ENCODE results near the gene TRPC3.

The TRPC3 gene

DNA sequence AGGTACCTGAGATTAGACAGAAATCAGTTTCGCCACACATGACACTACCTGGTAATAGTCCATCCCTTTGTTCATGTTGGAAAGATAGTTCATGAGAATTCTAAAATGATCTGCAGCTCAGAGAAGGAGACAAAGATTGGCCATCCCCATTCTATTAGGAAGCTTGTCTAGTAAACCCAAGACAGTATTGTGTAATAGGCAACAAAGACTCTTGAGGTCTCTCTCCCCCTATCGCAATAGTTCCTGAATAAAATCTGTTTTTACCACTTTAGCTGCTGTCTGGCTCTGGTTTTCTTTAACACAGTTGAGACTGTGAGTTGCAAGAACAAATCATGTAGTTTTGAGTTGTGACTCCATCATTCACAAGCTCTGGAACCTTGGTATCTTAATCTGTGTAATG is 66.7 kb downstream of the TRPC3 start:
- Histone ChIP-seq H3K9me2 (replicated peaks; ENCODE audit: insufficient read depth, low read length) (no peaks in the 10 kb centered on the region), H3K9ac (ENCODE audit: low read length) (no peak overlapping the region), H4K20me1 (ENCODE audit: low read depth, low read length) (no peaks in the 10 kb centered on the region), H3K9me3 (ENCODE audit: insufficient read depth, low read length) (no peaks in the 10 kb centered on the region), H3K27ac (ENCODE audit: low read depth, low read length) (no peak overlapping the region), H3K36me3 (ENCODE audit: low read length) (no peaks in the 10 kb centered on the region), H3F3A (ENCODE audit: insufficient read depth) (no peaks in the 10 kb centered on the region), H3K27me3 (ENCODE audit: low read length) (no peaks in the 10 kb centered on the region), H2AFZ (ENCODE audit: low read depth, low read length, severe bottlenecking) (no peak overlapping the region), H3K4me2 (ENCODE audit: low read depth, low read length, poor library complexity, severe bottlenecking) (no peak overlapping the region), H3K79me2 (ENCODE audit: insufficient read depth, low read length) (no peaks in the 10 kb centered on the region), H3K4me3 (ENCODE audit: insufficient read depth, low read length, poor library complexity, severe bottlenecking) (no peak overlapping the region)
- TF ChIP-seq CTCF (IDR thresholded peaks at IDR 0.05; ENCODE audit: insufficient read depth, low read length, poor library complexity, severe bottlenecking), result no peak
- no peak for TF ChIP-seq EZH2phosphoT487 (conservative IDR thresholded peaks at IDR 0.05; ENCODE audit: low read length)

DNA sequence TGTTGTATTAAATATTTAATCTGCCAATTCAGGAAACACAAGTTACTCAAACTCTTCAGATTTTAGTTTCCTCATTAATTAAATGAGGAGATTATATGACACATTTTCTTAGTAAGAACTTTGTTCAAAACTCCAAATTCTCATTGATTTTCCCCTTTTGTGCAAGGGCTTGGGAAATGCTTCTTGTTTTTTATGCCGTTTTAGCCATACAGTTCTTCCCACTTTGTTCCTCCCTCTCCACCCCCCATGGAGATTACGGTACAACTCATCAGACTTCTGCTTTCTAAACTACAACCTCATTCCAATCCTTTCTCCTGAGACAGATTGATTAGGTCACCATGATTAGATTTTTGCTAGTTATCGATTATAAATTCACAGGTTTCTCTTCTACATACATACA is 70.7 kb downstream of the TRPC3 start:
- H3K4me2 ChIP-seq (ENCODE audit: low read depth, low read length, poor library complexity, severe bottlenecking), result no peak overlapping the region
- H3K27ac ChIP-seq (ENCODE audit: low read depth, low read length), result no peak overlapping the region
- no peaks in the 10 kb centered on the region for H3K9me2 ChIP-seq (replicated peaks; ENCODE audit: insufficient read depth, low read length)

DNA sequence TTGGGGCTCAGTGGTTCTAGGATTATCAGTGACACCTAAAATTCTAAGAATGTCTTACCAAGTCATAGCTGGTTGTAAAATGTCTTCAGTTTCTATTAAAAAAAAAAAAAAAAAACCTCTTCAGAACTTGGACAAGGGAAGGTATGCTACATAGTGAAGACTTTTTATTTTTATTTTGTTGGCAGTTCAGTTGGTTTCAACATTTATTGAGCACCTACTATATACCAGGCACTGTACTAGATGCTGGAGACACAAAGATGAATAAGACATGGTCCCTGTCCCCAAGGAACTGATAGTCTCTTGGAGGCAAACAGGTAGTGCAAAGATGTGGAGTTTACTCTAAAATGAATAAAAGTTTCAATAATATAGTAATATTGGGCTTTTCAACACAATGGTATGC is 72.7 kb downstream of the TRPC3 start:
- H2AFZ ChIP-seq (ENCODE audit: low read depth, low read length, severe bottlenecking), result no peak overlapping the region
- no peaks in the 10 kb centered on the region for H3K79me2 ChIP-seq (ENCODE audit: insufficient read depth, low read length)
- H3K27ac ChIP-seq (ENCODE audit: low read depth, low read length), result no peak overlapping the region
- no peaks in the 10 kb centered on the region for H4K20me1 ChIP-seq (ENCODE audit: low read depth, low read length)
- no peaks in the 10 kb centered on the region for H3K27me3 ChIP-seq (ENCODE audit: low read length)
- H3K36me3 ChIP-seq (ENCODE audit: low read length), result no peaks in the 10 kb centered on the region
- TF ChIP-seq CTCF (IDR thresholded peaks at IDR 0.05; ENCODE audit: insufficient read depth, low read length, poor library complexity, severe bottlenecking) (no peak), EZH2phosphoT487 (conservative IDR thresholded peaks at IDR 0.05; ENCODE audit: low read length) (no peak)
- no peak overlapping the region for H3K9ac ChIP-seq (ENCODE audit: low read length)
- H3K4me2 ChIP-seq (ENCODE audit: low read depth, low read length, poor library complexity, severe bottlenecking), result no peak overlapping the region
- no peak overlapping the region for H3K4me3 ChIP-seq (ENCODE audit: insufficient read depth, low read length, poor library complexity, severe bottlenecking)
- H3K9me3 ChIP-seq (ENCODE audit: insufficient read depth, low read length), result no peaks in the 10 kb centered on the region
- H3F3A ChIP-seq (ENCODE audit: insufficient read depth), result no peaks in the 10 kb centered on the region
- no peaks in the 10 kb centered on the region for H3K9me2 ChIP-seq (replicated peaks; ENCODE audit: insufficient read depth, low read length)

More for the DNA sequence above, 70.7 kb downstream of the TRPC3 start:
- Histone ChIP-seq H3K9ac (ENCODE audit: low read length) (no peak overlapping the region), H4K20me1 (ENCODE audit: low read depth, low read length) (no peaks in the 10 kb centered on the region), H2AFZ (ENCODE audit: low read depth, low read length, severe bottlenecking) (no peak overlapping the region), H3K9me3 (ENCODE audit: insufficient read depth, low read length) (no peaks in the 10 kb centered on the region), H3K36me3 (ENCODE audit: low read length) (no peaks in the 10 kb centered on the region), H3F3A (ENCODE audit: insufficient read depth) (no peaks in the 10 kb centered on the region), H3K27me3 (ENCODE audit: low read length) (no peaks in the 10 kb centered on the region), H3K4me3 (ENCODE audit: insufficient read depth, low read length, poor library complexity, severe bottlenecking) (no peak overlapping the region), H3K79me2 (ENCODE audit: insufficient read depth, low read length) (no peaks in the 10 kb centered on the region)
- TF ChIP-seq CTCF (IDR thresholded peaks at IDR 0.05; ENCODE audit: insufficient read depth, low read length, poor library complexity, severe bottlenecking) (no peak), EZH2phosphoT487 (conservative IDR thresholded peaks at IDR 0.05; ENCODE audit: low read length) (no peak)

All from SU-DHL-6 (cell line).